HepG2 (cell line): ENCODE results near the gene NPAS2. TPM values are rescaled to one million over a fixed set of nuclear protein-coding genes. Genes with fewer than 3 reads are reported as not detected.

ENCODE experiments used
- ATAC-seq: fragments of 200-7000 bp; cut with Tn5 transposase; 3 replicates; pipeline ENCODE4 v1.9.1; 2020; ENCODE audit warnings: mild to moderate bottlenecking, moderate library complexity
- BruUV-seq: library from RNA; stranded (reverse); fragments of 400-500 nt; replicated peaks from 2 replicates; lab custom pipeline; 2021; lab: Mats Ljungman, UMichigan
- CTCF ChIA-PET: fragments of 300-600 bp; formaldehyde crosslinking; extraction: SDS; loops from one replicate; lab custom pipeline; 2021; ENCODE audit warnings: low total read pairs, inconsistent platforms, low intra/inter-chr PET ratio; lab: Yijun Ruan, JAX
- POLR2A ChIA-PET: fragments of 350-600 bp; sonication (Branson Sonifier 250); formaldehyde crosslinking; loops from one replicate; lab custom pipeline; 2020; ENCODE audit warnings: antibody characterized with exemption, inconsistent platforms; lab: Yijun Ruan, JAX
- DNase-seq: peaks from one replicate; pipeline ENCODE4 v3.0.0-alpha.2; 2015; ENCODE audit warnings: low spot score
- FAIRE-seq: peaks from 3 replicates; lab custom pipeline; 2011; peaks lifted over from hg19 to GRCh38; lab: Jason Lieb, UNC
- H2AFZ ChIP-seq: one replicate; pipeline ENCODE4 v1.6.1; 2011; ENCODE audit warnings: low read length, inconsistent platforms
- H3K27ac ChIP-seq: fragments of 300-600 bp; 3 replicates; pipeline ENCODE4 v1.8.0; 2011; ENCODE audit warnings: mixed run types, mild to moderate bottlenecking, mixed read lengths, low read length, inconsistent platforms; ENCODE audit not compliant: insufficient read depth; ENCODE audit errors: extremely low read length
- H3K27me3 ChIP-seq, 2 experiments: fragments of 200-600 bp in 1 of 2; 2 replicates in 1 of 2; 3 replicates in 1 of 2; pipeline versions ENCODE4 v1.6.0 to v1.8.0; 2011; ENCODE audit warnings: low read length in 2 of 2, mild to moderate bottlenecking in 2 of 2, moderate library complexity in 2 of 2, inconsistent platforms in 1 of 2; ENCODE audit not compliant: insufficient read depth in 2 of 2, control insufficient read depth in 1 of 2
- H3K36me3 ChIP-seq, 2 experiments: fragments of 200-600 bp in 1 of 2; replicated peaks in 1 of 2; 2 replicates in 1 of 2; 3 replicates in 1 of 2; pipeline versions ENCODE4 v1.5.1 to v1.8.0; 2011; ENCODE audit warnings: low read length in 2 of 2, inconsistent platforms in 1 of 2; ENCODE audit not compliant: insufficient read depth in 2 of 2, control insufficient read depth in 1 of 2
- H3K4me1 ChIP-seq: 2 replicates; pipeline ENCODE4 v1.5.1; 2012; ENCODE audit warnings: low read length, inconsistent platforms; ENCODE audit not compliant: insufficient read depth
- H3K4me2 ChIP-seq: 2 replicates; pipeline ENCODE4 v1.6.0; 2011; ENCODE audit warnings: low read depth, low read length, inconsistent platforms
- H3K4me3 ChIP-seq, 3 experiments: fragments of 200-600 bp in 1 of 3; sonication (generic), shearing (Covaris generic) in 1 of 3; replicated peaks in 1 of 3; 2 replicates each; pipeline ENCODE4 v1.5.1; 2011 to 2016; ENCODE audit warnings: low read length in 3 of 3, inconsistent platforms in 2 of 3, low read depth in 2 of 3, mild to moderate bottlenecking in 2 of 3, control low read depth in 1 of 3, mixed read lengths in 1 of 3; ENCODE audit not compliant: insufficient read depth in 1 of 3
- H3K79me2 ChIP-seq: one replicate; pipeline ENCODE4 v1.6.1; 2011; ENCODE audit warnings: low read length, inconsistent platforms; ENCODE audit not compliant: insufficient read depth
- H3K9ac ChIP-seq: 2 replicates; pipeline ENCODE4 v1.6.0; 2011; ENCODE audit warnings: mild to moderate bottlenecking, low read depth, low read length, inconsistent platforms; ENCODE audit not compliant: insufficient read depth
- H3K9me3 ChIP-seq: 2 replicates; pipeline ENCODE4 v1.5.1; 2012; ENCODE audit warnings: mild to moderate bottlenecking, low read length
- H4K20me1 ChIP-seq: 2 replicates; pipeline ENCODE4 v1.6.0; 2011; ENCODE audit warnings: inconsistent platforms, mild to moderate bottlenecking, low read length, moderate library complexity; ENCODE audit not compliant: insufficient read depth
- MAFK ChIP-seq, 2 experiments: IDR thresholded peaks in 1 of 2; conservative IDR thresholded peaks in 1 of 2; 2 replicates each; pipeline ENCODE4 v1.6.1; 2011; ENCODE audit warnings: improper control_type of control experiment in 2 of 2, low read length in 2 of 2
- RBM22 ChIP-seq: fragments of 200-400 bp; formaldehyde crosslinking; optimal IDR thresholded peaks from 2 replicates; pipeline ENCODE3; 2017; ENCODE audit warnings: mild to moderate bottlenecking, low read length, moderate library complexity
- WGBS: methylation state at CpG from one replicate; pipeline ENCODE4 v1.1.6; 2017; ENCODE audit warnings: low lambda C conversion rate; 5-methylcytosine and 5-hydroxymethylcytosine counted together
- in situ Hi-C: cut with HindIII; loops from 2 replicates; pipeline ENCODE4 v1.10.0; 2017; ENCODE audit warnings: low pct_unique_long_range_greater_than_20kb; ENCODE audit not compliant: extremely low pct_ligation_motif_present
- intact Hi-C: fragments of 100-400 bp; cut with micrococcal nuclease; formaldehyde crosslinking; loops from one replicate; pipeline ENCODE4 v1.10.0; 2022; ENCODE audit not compliant: unreplicated experiment
- polyA plus RNA-seq, 8 experiments: library from polyadenylated mRNA; depleted of rRNA in 3 of 8; stranded (reverse) in 7 of 8; unstranded in 1 of 8; fragments of >200 nt; fragmentation: Illumina TruSeq in 4 of 8; extraction: Trizol in 4 of 8; gene quantifications; 2 replicates each; pipeline versions ENCODE4 v1.2.1 to v1.2.3, GENCODE V29; 2011 to 2016; ENCODE audit warnings: low read depth in 4 of 8, missing spikeins in 1 of 8, mixed read lengths in 1 of 8; ENCODE audit not compliant: insufficient read depth in 1 of 8
- total RNA-seq, 5 experiments: library from RNA; depleted of rRNA; stranded (reverse); fragments of >200 nt; fragmentation: Illumina TruSeq; extraction: Trizol; gene quantifications; 2 replicates each; pipeline ENCODE4 v1.2.3, GENCODE V29; 2016; ENCODE audit warnings: low read depth in 1 of 5
- TF ChIP-seq, protein P1 (sequence below): sonication (generic); formaldehyde crosslinking; IDR thresholded peaks from 2 replicates; pipeline ENCODE4 v1.4.0; 2020; ENCODE audit warnings: missing genetic modification reagents, borderline replicate concordance
- TF ChIP-seq, protein P2 (sequence below): sonication (generic); formaldehyde crosslinking; IDR thresholded peaks from 2 replicates; pipeline ENCODE4 v1.4.0; 2020; ENCODE audit warnings: missing genetic modification reagents

NPAS2 gene
- total and polyA plus RNA-seq, 2 of the 13 experiments (the other 11 are each of a cell fraction or from before 2014, with no cell fraction given): 14.8 to 37.5 TPM

DNA sequence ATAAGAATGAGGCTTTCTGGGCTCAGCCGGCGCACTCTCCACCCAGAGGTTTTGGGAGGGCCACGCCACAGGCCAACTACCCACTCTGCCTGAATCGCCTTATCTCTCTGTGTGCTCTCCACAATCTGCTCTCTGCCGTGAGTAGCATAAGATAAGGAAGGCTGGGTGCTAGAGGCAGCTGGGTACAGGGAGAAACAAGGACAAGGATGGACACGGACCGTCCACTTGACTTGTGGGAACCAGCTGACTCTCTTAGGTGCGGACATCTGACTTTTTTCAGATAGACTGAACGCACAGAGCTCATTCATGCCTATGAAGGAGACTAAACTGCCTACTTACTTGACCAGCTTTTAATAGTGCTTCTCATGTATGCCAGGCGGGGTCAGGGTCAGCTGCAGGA is 14.3 kb downstream of the NPAS2 start:
- no TSS peak for BruUV-seq
- Histone ChIP-seq H3K4me1 (peaks cover 12% of the 10 kb centered on the region; the same call in 1 of the 2 replicates), H4K20me1 (peaks cover 28% of the 10 kb centered on the region), H3K4me3 (no peak overlapping the region), H2AFZ (no peak overlapping the region), H3K36me3 (peaks cover 7 to 33% of the 10 kb centered on the region in 2 experiments), H3K4me2 (no peak overlapping the region), H3K79me2 (peaks cover 87% of the 10 kb centered on the region), H3K9ac (no peak overlapping the region), H3K27ac (no peak overlapping the region), H3K9me3 (no peaks in the 10 kb centered on the region), H3K27me3 (no peaks in the 10 kb centered on the region)
- ATAC-seq: no peak; the same call in 2 of the 3 replicates
- in situ Hi-C loops (no loop called here), intact Hi-C loops (no loop called here)
- ChIA-PET POLR2A (no interaction called here), CTCF (no interaction called here)
- DNase-seq: no peak
- 95% methylated on average over 10 of the region's 10 CpGs for WGBS
- TF ChIP-seq, protein P1, sequence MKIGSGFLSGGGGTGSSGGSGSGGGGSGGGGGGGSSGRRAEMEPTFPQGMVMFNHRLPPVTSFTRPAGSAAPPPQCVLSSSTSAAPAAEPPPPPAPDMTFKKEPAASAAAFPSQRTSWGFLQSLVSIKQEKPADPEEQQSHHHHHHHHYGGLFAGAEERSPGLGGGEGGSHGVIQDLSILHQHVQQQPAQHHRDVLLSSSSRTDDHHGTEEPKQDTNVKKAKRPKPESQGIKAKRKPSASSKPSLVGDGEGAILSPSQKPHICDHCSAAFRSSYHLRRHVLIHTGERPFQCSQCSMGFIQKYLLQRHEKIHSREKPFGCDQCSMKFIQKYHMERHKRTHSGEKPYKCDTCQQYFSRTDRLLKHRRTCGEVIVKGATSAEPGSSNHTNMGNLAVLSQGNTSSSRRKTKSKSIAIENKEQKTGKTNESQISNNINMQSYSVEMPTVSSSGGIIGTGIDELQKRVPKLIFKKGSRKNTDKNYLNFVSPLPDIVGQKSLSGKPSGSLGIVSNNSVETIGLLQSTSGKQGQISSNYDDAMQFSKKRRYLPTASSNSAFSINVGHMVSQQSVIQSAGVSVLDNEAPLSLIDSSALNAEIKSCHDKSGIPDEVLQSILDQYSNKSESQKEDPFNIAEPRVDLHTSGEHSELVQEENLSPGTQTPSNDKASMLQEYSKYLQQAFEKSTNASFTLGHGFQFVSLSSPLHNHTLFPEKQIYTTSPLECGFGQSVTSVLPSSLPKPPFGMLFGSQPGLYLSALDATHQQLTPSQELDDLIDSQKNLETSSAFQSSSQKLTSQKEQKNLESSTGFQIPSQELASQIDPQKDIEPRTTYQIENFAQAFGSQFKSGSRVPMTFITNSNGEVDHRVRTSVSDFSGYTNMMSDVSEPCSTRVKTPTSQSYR (CRISPR knock-in tag): no peak
- TF ChIP-seq, protein P2, sequence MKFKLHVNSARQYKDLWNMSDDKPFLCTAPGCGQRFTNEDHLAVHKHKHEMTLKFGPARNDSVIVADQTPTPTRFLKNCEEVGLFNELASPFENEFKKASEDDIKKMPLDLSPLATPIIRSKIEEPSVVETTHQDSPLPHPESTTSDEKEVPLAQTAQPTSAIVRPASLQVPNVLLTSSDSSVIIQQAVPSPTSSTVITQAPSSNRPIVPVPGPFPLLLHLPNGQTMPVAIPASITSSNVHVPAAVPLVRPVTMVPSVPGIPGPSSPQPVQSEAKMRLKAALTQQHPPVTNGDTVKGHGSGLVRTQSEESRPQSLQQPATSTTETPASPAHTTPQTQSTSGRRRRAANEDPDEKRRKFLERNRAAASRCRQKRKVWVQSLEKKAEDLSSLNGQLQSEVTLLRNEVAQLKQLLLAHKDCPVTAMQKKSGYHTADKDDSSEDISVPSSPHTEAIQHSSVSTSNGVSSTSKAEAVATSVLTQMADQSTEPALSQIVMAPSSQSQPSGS: no peak
- peak; percentile 51 for TF ChIP-seq RBM22
- TF ChIP-seq MAFK (conservative IDR thresholded peaks at IDR 0.05 in 1 of 2, IDR thresholded peaks at IDR 0.05 in 1 of 2; ENCODE audit: low read length in 2 of 2): no peak
- FAIRE-seq: no peak
